GM10266 (cell line): ENCODE results near the gene FLRT2.

ENCODE experiments used
- DNase-seq: peaks from one replicate; pipeline ENCODE4 v3.0.0; 2012; ENCODE audit errors: extremely low spot score
- TF ChIP-seq, protein P1 (sequence below): IDR thresholded peaks from 2 replicates; pipeline ENCODE4 v1.5.1; 2012; ENCODE audit warnings: mild to moderate bottlenecking, low read depth; ENCODE audit not compliant: control insufficient read depth, insufficient read depth; ENCODE audit errors: missing control alignments

The FLRT2 gene

DNA sequence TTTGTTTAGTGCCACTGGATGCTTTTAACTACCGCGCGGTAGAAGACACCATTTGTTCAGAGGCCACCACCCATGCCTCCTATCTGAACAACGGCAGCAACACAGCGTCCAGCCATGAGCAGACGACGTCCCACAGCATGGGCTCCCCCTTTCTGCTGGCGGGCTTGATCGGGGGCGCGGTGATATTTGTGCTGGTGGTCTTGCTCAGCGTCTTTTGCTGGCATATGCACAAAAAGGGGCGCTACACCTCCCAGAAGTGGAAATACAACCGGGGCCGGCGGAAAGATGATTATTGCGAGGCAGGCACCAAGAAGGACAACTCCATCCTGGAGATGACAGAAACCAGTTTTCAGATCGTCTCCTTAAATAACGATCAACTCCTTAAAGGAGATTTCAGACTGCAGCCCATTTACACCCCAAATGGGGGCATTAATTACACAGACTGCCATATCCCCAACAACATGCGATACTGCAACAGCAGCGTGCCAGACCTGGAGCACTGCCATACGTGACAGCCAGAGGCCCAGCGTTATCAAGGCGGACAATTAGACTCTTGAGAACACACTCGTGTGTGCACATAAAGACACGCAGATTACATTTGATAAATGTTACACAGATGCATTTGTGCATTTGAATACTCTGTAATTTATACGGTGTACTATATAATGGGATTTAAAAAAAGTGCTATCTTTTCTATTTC is 93.2 kb downstream of the FLRT2 start:
- DNase-seq, result no peak
- TF ChIP-seq, protein P1, sequence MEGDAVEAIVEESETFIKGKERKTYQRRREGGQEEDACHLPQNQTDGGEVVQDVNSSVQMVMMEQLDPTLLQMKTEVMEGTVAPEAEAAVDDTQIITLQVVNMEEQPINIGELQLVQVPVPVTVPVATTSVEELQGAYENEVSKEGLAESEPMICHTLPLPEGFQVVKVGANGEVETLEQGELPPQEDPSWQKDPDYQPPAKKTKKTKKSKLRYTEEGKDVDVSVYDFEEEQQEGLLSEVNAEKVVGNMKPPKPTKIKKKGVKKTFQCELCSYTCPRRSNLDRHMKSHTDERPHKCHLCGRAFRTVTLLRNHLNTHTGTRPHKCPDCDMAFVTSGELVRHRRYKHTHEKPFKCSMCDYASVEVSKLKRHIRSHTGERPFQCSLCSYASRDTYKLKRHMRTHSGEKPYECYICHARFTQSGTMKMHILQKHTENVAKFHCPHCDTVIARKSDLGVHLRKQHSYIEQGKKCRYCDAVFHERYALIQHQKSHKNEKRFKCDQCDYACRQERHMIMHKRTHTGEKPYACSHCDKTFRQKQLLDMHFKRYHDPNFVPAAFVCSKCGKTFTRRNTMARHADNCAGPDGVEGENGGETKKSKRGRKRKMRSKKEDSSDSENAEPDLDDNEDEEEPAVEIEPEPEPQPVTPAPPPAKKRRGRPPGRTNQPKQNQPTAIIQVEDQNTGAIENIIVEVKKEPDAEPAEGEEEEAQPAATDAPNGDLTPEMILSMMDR, result no peak

DNA sequence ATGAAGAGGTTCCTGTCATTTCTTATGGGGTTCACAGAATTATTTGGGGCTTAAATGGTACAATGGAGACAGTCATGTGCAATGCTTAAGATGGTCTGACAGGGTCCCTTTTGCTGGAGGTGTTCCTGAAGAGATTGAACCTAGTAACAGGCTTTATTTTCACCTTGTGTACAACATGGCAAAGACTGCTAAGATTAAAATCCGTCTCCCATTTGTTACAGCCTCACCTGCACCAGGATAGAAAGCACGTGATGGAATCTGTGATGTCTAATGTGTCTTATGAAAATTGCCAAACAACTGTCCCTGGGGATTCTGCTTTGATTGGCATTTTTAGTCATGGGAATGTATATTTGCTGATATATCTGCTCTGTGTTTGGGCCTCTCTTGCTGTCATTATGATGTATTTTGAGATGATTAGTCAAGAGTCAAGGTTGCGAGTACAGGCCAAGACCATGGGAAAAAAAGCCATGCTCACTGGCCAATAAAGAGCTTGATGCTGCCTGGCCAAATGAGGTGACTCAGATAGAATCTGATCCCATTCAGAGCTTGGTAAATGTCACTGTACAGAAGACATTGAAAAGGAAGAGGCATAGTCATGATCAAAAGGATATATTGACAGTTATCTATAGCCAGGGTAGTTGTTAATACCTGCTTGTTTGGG is 96.1 kb downstream of the FLRT2 start:
- no peak for DNase-seq

DNA sequence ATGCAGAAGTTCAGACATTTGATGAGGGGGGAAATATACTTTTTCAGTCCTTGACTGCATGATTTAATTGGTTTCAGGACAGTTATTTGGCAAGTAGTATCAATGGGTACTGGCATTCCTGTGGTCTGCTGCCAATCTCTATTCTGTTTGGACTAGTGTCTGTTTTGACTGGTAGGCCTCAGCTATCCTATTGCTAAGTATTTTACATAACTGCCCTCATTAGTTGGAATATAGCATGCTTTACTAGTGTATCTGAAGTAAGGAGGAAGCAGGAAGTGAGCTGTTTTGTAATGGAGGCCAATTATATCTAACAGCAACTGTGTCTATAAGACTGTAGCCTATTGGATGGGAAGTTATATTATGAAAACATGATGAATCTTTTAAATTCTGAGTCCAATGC is 104.3 kb downstream of the FLRT2 start:
- DNase-seq, result no peak
- TF ChIP-seq, protein P1, result no peak

More for the DNA sequence above, 96.1 kb downstream of the FLRT2 start:
- TF ChIP-seq, protein P1, result no peak

- no peak for DNase-seq
- TF ChIP-seq, protein P1, result no peak
Measured at GRCh38 chr14:85644211-85644610, 114.3 kb downstream of the FLRT2 start.

DNA sequence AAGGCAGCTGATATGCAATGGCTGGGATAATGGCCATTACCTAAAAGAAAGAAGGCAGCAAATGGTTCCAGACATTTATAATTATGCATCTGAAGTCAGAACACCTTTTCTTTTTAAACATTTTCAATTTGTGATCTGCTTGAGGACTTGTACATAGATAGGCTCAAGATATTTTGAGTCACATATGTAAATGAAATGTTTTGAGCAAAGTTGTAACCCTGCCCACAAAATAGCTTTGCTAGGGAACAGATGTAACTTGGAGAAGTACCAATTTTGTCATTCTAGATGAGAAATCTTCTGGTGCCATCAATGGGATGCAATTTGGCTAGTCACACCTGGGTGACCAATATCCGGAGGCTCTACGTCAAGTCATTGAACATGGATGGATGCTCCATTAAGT is 123.1 kb downstream of the FLRT2 start:
- no peak for DNase-seq
- TF ChIP-seq, protein P1, result no peak

DNA sequence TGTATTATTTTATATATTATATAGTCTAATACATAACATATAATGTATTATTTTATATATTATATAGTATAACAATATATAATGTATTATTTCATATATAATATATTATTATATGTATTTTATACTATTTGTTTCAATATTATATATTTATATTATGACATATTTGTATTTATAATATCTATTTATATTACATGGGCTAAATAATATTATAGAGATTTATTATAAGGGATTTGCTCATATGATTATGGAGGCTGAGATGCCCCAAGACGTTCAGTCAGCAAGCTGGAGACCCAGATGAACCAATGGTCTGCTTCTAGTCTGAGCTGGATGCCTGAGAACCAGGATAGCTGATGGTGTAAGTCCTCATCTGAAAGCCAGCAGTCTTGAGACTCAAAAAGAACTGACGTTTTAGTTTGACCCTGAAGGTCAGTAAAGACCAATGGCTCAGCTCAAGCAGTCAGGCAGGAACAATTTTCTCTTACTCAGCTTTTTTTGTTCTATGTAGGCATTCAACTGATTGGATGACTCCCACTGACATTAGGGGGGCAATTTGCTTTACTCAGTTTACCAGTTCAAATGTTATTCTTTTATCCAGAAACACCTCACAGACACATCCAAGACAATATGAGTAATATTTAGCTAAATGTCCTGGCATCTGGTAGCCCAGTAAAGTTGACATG is 130.4 kb downstream of the FLRT2 start:
- no peak for DNase-seq
- TF ChIP-seq, protein P1, result no peak

GRCh38 chr14:85662096-85662495 is 132.2 kb downstream of the FLRT2 start:
- DNase-seq, result no peak
- TF ChIP-seq, protein P1, result no peak
